Esophagus squamous epithelium (tissue), 4 donors: ENCODE data around the gene VCAN.

ENCODE experiments used
- POLR2A ChIP-seq, 4 donors: fragments of 450-650 bp; IDR thresholded peaks; one replicate each; pipeline ENCODE4 v1.6.1; 2017; ENCODE audit warnings: antibody characterized with exemption in 4 of 4, mild to moderate bottlenecking in 4 of 4, moderate library complexity in 3 of 4
- TF ChIP-seq, protein P1 (sequence below), 6 experiments: fragments of 450-650 bp in 4 of 6; fragments of 200-600 bp in 2 of 6; sonication (generic) in 2 of 6; IDR thresholded peaks; one replicate each; pipeline ENCODE4 v1.5.1; 2016 to 2019; ENCODE audit warnings: antibody characterized with exemption in 6 of 6, mild to moderate bottlenecking in 4 of 6, moderate library complexity in 4 of 6

GRCh38 chr5:83589786-83590185 is 118.2 kb downstream of the VCAN start:
- TF ChIP-seq POLR2A (IDR thresholded peaks at IDR 0.05), result no peak
- TF ChIP-seq, protein P1, sequence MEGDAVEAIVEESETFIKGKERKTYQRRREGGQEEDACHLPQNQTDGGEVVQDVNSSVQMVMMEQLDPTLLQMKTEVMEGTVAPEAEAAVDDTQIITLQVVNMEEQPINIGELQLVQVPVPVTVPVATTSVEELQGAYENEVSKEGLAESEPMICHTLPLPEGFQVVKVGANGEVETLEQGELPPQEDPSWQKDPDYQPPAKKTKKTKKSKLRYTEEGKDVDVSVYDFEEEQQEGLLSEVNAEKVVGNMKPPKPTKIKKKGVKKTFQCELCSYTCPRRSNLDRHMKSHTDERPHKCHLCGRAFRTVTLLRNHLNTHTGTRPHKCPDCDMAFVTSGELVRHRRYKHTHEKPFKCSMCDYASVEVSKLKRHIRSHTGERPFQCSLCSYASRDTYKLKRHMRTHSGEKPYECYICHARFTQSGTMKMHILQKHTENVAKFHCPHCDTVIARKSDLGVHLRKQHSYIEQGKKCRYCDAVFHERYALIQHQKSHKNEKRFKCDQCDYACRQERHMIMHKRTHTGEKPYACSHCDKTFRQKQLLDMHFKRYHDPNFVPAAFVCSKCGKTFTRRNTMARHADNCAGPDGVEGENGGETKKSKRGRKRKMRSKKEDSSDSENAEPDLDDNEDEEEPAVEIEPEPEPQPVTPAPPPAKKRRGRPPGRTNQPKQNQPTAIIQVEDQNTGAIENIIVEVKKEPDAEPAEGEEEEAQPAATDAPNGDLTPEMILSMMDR (IDR thresholded peaks at IDR 0.05), result no peak
